ENCODE measurements around the gene FNDC8.

- TF ChIP-seq CTCF (IDR thresholded peaks at IDR 0.05) (no peak), POLR2A (IDR thresholded peaks at IDR 0.05) (no peak)
Observed at GRCh38 chr17:35086931-35087573, 34.4 kb upstream of the FNDC8 start.

Measured in Peyer's patch (tissue), 4 donors.